Activated T-cell treated with anti-CD3 and anti-CD28 coated beads, Interleukin-2, amount 50 U/mL, for 24 hours (primary cell): Measurements from ENCODE around the gene IGF1.

Experiments
- DNase-seq: peaks from one replicate; pipeline ENCODE4 v3.0.0-alpha.2; 2020
- H3K27ac Mint-ChIP-seq: 2 replicates; pipeline ENCODE4 v1.8.0; 2020; ENCODE audit warnings: mild to moderate bottlenecking, mixed read lengths
- H3K27me3 Mint-ChIP-seq: 2 replicates; pipeline ENCODE4 v1.8.0; 2020; ENCODE audit warnings: mixed read lengths
- H3K36me3 Mint-ChIP-seq: 2 replicates; pipeline ENCODE4 v1.8.0; 2020; ENCODE audit warnings: low read depth, mixed read lengths
- H3K4me1 Mint-ChIP-seq: 2 replicates; pipeline ENCODE4 v1.8.0; 2020; ENCODE audit warnings: low read depth, mixed read lengths
- H3K4me3 Mint-ChIP-seq: 2 replicates; pipeline ENCODE4 v1.8.0; 2020; ENCODE audit warnings: mild to moderate bottlenecking, moderate library complexity, mixed read lengths
- H3K9me3 Mint-ChIP-seq: 2 replicates; pipeline ENCODE4 v1.8.0; 2020; ENCODE audit warnings: mixed read lengths

IGF1 gene

GRCh38 chr12:102413396-102413795 lies 67.0 kb downstream of the IGF1 start:
- Mint-ChIP-seq H3K4me1 (peaks cover 2% of the 10 kb centered on the region), H3K36me3 (no peaks in the 10 kb centered on the region), H3K9me3 (no peaks in the 10 kb centered on the region), H3K4me3 (no peak overlapping the region), H3K27ac (no peak overlapping the region), H3K27me3 (peaks cover 4% of the 10 kb centered on the region)
- no peak for DNase-seq

GRCh38 chr12:102410511-102410910 lies 69.9 kb downstream of the IGF1 start:
- Mint-ChIP-seq H3K36me3 (no peaks in the 10 kb centered on the region), H3K4me3 (no peak overlapping the region), H3K4me1 (peaks cover 2% of the 10 kb centered on the region), H3K9me3 (no peaks in the 10 kb centered on the region), H3K27ac (no peak overlapping the region), H3K27me3 (peaks cover 9% of the 10 kb centered on the region)
- DNase-seq, result no peak

GRCh38 chr12:102408487-102409297 lies 71.7 kb downstream of the IGF1 start:
- no peak overlapping the region for H3K27ac Mint-ChIP-seq
- H3K4me1 Mint-ChIP-seq, result peaks cover 2% of the 10 kb centered on the region
- H3K4me3 Mint-ChIP-seq, result no peak overlapping the region

GRCh38 chr12:102407776-102408486 lies 72.4 kb downstream of the IGF1 start:
- peaks cover 10% of the 10 kb centered on the region for H3K27me3 Mint-ChIP-seq
- peaks cover 2% of the 10 kb centered on the region for H3K4me1 Mint-ChIP-seq
- no peaks in the 10 kb centered on the region for H3K36me3 Mint-ChIP-seq
- no peak overlapping the region for H3K4me3 Mint-ChIP-seq
- no peaks in the 10 kb centered on the region for H3K9me3 Mint-ChIP-seq
- DNase-seq, result no peak
- no peak overlapping the region for H3K27ac Mint-ChIP-seq

More at GRCh38 chr12:102408487-102409297, 71.7 kb downstream of the IGF1 start:
- H3K9me3 Mint-ChIP-seq, result no peaks in the 10 kb centered on the region
- H3K27me3 Mint-ChIP-seq, result peaks cover 10% of the 10 kb centered on the region
- H3K36me3 Mint-ChIP-seq, result no peaks in the 10 kb centered on the region
- no peak for DNase-seq

GRCh38 chr12:102406033-102406584 lies 74.3 kb downstream of the IGF1 start:
- Mint-ChIP-seq H3K4me1 (peaks cover 2% of the 10 kb centered on the region), H3K9me3 (no peaks in the 10 kb centered on the region), H3K36me3 (no peaks in the 10 kb centered on the region), H3K4me3 (no peak overlapping the region), H3K27me3 (peaks cover 10% of the 10 kb centered on the region), H3K27ac (no peak overlapping the region)
- no peak for DNase-seq

GRCh38 chr12:102401087-102401486 lies 79.3 kb downstream of the IGF1 start:
- no peaks in the 10 kb centered on the region for H3K4me1 Mint-ChIP-seq
- DNase-seq, result no peak
- no peak overlapping the region for H3K4me3 Mint-ChIP-seq
- H3K9me3 Mint-ChIP-seq, result no peaks in the 10 kb centered on the region
- peaks cover 2% of the 10 kb centered on the region for H3K27me3 Mint-ChIP-seq
- no peak overlapping the region for H3K27ac Mint-ChIP-seq
- no peaks in the 10 kb centered on the region for H3K36me3 Mint-ChIP-seq

- Mint-ChIP-seq H3K4me1 (no peaks in the 10 kb centered on the region), H3K27ac (no peak overlapping the region), H3K36me3 (no peaks in the 10 kb centered on the region), H3K4me3 (no peak overlapping the region), H3K27me3 (peaks cover 5% of the 10 kb centered on the region), H3K9me3 (no peaks in the 10 kb centered on the region)
- no peak for DNase-seq
These were observed 80.7 kb downstream of the IGF1 start for GRCh38 chr12:102399653-102400052.

GRCh38 chr12:102396276-102396675 lies 84.1 kb downstream of the IGF1 start:
- H3K27me3 Mint-ChIP-seq, result peaks cover 6% of the 10 kb centered on the region
- no peaks in the 10 kb centered on the region for H3K36me3 Mint-ChIP-seq
- no peak for DNase-seq
- no peak overlapping the region for H3K4me3 Mint-ChIP-seq
- no peak overlapping the region for H3K27ac Mint-ChIP-seq
- H3K4me1 Mint-ChIP-seq, result no peaks in the 10 kb centered on the region
- no peaks in the 10 kb centered on the region for H3K9me3 Mint-ChIP-seq

- DNase-seq, result no peak
- Mint-ChIP-seq H3K27me3 (peaks cover 6% of the 10 kb centered on the region), H3K27ac (no peak overlapping the region), H3K9me3 (no peaks in the 10 kb centered on the region), H3K4me1 (no peaks in the 10 kb centered on the region), H3K36me3 (no peaks in the 10 kb centered on the region), H3K4me3 (no peak overlapping the region)
These were observed 86.2 kb downstream of the IGF1 start for GRCh38 chr12:102394200-102394599.

- no peak for DNase-seq
These were observed 90.3 kb downstream of the IGF1 start for GRCh38 chr12:102390068-102390467.

GRCh38 chr12:102388469-102388868 lies 91.9 kb downstream of the IGF1 start:
- H3K27me3 Mint-ChIP-seq, result peaks cover 17% of the 10 kb centered on the region
- DNase-seq, result no peak
- no peaks in the 10 kb centered on the region for H3K36me3 Mint-ChIP-seq
- no peak overlapping the region for H3K27ac Mint-ChIP-seq
- H3K4me3 Mint-ChIP-seq, result no peak overlapping the region
- no peaks in the 10 kb centered on the region for H3K9me3 Mint-ChIP-seq
- no peaks in the 10 kb centered on the region for H3K4me1 Mint-ChIP-seq

More at GRCh38 chr12:102390068-102390467, 90.3 kb downstream of the IGF1 start:
- H3K36me3 Mint-ChIP-seq, result no peaks in the 10 kb centered on the region
- H3K4me3 Mint-ChIP-seq, result no peak overlapping the region
- H3K27ac Mint-ChIP-seq, result no peak overlapping the region
- peaks cover 20% of the 10 kb centered on the region for H3K27me3 Mint-ChIP-seq
- no peaks in the 10 kb centered on the region for H3K9me3 Mint-ChIP-seq
- H3K4me1 Mint-ChIP-seq, result no peaks in the 10 kb centered on the region

- Mint-ChIP-seq H3K4me1 (no peaks in the 10 kb centered on the region), H3K9me3 (no peaks in the 10 kb centered on the region), H3K27me3 (peaks cover 14% of the 10 kb centered on the region), H3K4me3 (no peak overlapping the region), H3K27ac (no peak overlapping the region), H3K36me3 (no peaks in the 10 kb centered on the region)
- DNase-seq, result no peak
These were observed 95.0 kb downstream of the IGF1 start for GRCh38 chr12:102385343-102385742.

- no peak for DNase-seq
- no peaks in the 10 kb centered on the region for H3K9me3 Mint-ChIP-seq
These were observed 100.8 kb downstream of the IGF1 start for GRCh38 chr12:102379346-102380162.

GRCh38 chr12:102376781-102377180 lies 103.6 kb downstream of the IGF1 start:
- Mint-ChIP-seq H3K4me1 (peaks cover 7% of the 10 kb centered on the region), H3K27me3 (no peaks in the 10 kb centered on the region)
- no peak for DNase-seq

More at GRCh38 chr12:102379346-102380162, 100.8 kb downstream of the IGF1 start:
- peaks cover 2% of the 10 kb centered on the region for H3K4me1 Mint-ChIP-seq
- no peaks in the 10 kb centered on the region for H3K36me3 Mint-ChIP-seq
- H3K4me3 Mint-ChIP-seq, result no peak overlapping the region
- no peaks in the 10 kb centered on the region for H3K27me3 Mint-ChIP-seq
- H3K27ac Mint-ChIP-seq, result no peak overlapping the region

More at GRCh38 chr12:102376781-102377180, 103.6 kb downstream of the IGF1 start:
- H3K4me3 Mint-ChIP-seq, result no peak overlapping the region
- no peaks in the 10 kb centered on the region for H3K36me3 Mint-ChIP-seq
- H3K27ac Mint-ChIP-seq, result no peak overlapping the region
- no peaks in the 10 kb centered on the region for H3K9me3 Mint-ChIP-seq
